Endothelial cell of umbilical vein (primary cell): Measurements from ENCODE around the gene CACHD1.

Experiments used
- EZH2 ChIP-seq: IDR thresholded peaks from 2 replicates; pipeline ENCODE4 v1.6.1; 2012; ENCODE audit warnings: borderline replicate concordance, low read depth, mild to moderate bottlenecking, moderate library complexity, low read length, inconsistent platforms; ENCODE audit not compliant: severe bottlenecking
- FOS ChIP-seq: IDR thresholded peaks from 2 replicates; pipeline ENCODE4 v1.6.1; 2011; ENCODE audit warnings: mild to moderate bottlenecking, low read length, moderate library complexity, borderline replicate concordance; ENCODE audit not compliant: insufficient read depth
- GATA2 ChIP-seq: IDR thresholded peaks from 2 replicates; pipeline ENCODE4 v1.7.0; 2011; ENCODE audit warnings: low read depth, mild to moderate bottlenecking, moderate library complexity, mixed read lengths, low read length; ENCODE audit not compliant: insufficient read length, insufficient read depth
- JUN ChIP-seq: IDR thresholded peaks from 2 replicates; pipeline ENCODE4 v1.6.1; 2011; ENCODE audit warnings: borderline replicate concordance, low read depth; ENCODE audit not compliant: insufficient read length, insufficient read depth
- MYC ChIP-seq: IDR thresholded peaks from one replicate; pipeline ENCODE4 v1.6.1; 2011; ENCODE audit warnings: mild to moderate bottlenecking, low read depth, low read length
- POLR2A ChIP-seq: IDR thresholded peaks from 2 replicates; pipeline ENCODE4 v1.6.1; 2012; ENCODE audit warnings: low read depth, mild to moderate bottlenecking, control low read depth, low read length
- POLR2AphosphoS5 ChIP-seq: IDR thresholded peaks from 2 replicates; pipeline ENCODE4 v1.6.1; 2012; ENCODE audit warnings: low read depth, mild to moderate bottlenecking, control low read depth, low read length, moderate library complexity; ENCODE audit not compliant: insufficient read depth
- TF ChIP-seq, protein P1 (sequence below), 2 donors: IDR thresholded peaks; 1 replicate in 1 of 2; 2 replicates in 1 of 2; pipeline ENCODE4 v1.5.1; 2011; ENCODE audit warnings: low read length in 2 of 2, mild to moderate bottlenecking in 2 of 2, moderate library complexity in 2 of 2, control low read depth in 1 of 2, inconsistent platforms in 1 of 2, low read depth in 1 of 2; ENCODE audit not compliant: insufficient read depth in 1 of 2; ENCODE audit errors: extremely low read depth in 1 of 2
- TF ChIP-seq, protein P2 (sequence below): IDR thresholded peaks from 2 replicates; pipeline ENCODE4 v1.6.1; 2011; ENCODE audit not compliant: insufficient read depth, insufficient read length

DNA sequence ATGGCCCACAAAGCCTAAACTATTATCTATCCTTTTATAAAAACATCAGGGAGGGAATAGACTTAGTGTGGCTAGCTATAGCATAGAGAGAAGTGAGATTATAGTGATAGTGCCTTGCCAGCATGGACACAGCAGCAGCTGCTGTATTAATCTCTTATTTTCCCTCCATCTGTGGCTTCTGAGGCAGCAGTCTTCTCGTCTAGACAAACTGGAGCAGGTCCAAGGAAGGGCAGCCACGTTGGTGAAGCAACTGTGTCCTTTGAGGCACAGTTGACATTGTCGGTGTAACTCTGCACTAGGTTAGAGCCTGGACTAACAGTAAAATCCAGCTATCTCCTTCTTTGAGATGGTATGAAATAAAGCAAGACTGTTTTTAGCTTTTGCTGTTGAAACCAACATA, 131.3 kb downstream of the CACHD1 start:
- no peak for TF ChIP-seq POLR2A
- TF ChIP-seq, protein P1, sequence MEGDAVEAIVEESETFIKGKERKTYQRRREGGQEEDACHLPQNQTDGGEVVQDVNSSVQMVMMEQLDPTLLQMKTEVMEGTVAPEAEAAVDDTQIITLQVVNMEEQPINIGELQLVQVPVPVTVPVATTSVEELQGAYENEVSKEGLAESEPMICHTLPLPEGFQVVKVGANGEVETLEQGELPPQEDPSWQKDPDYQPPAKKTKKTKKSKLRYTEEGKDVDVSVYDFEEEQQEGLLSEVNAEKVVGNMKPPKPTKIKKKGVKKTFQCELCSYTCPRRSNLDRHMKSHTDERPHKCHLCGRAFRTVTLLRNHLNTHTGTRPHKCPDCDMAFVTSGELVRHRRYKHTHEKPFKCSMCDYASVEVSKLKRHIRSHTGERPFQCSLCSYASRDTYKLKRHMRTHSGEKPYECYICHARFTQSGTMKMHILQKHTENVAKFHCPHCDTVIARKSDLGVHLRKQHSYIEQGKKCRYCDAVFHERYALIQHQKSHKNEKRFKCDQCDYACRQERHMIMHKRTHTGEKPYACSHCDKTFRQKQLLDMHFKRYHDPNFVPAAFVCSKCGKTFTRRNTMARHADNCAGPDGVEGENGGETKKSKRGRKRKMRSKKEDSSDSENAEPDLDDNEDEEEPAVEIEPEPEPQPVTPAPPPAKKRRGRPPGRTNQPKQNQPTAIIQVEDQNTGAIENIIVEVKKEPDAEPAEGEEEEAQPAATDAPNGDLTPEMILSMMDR (IDR thresholded peaks at IDR 0.05; ENCODE audit: extremely low read depth in 1 of 2, insufficient read depth in 1 of 2, low read depth in 1 of 2, low read length in 2 of 2) = no peak
- no peak for TF ChIP-seq FOS
- TF ChIP-seq POLR2AphosphoS5 = no peak
- no peak for TF ChIP-seq MYC
- no peak for TF ChIP-seq JUN
- TF ChIP-seq EZH2 = no peak
- TF ChIP-seq, protein P2, sequence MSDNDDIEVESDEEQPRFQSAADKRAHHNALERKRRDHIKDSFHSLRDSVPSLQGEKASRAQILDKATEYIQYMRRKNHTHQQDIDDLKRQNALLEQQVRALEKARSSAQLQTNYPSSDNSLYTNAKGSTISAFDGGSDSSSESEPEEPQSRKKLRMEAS = no peak
- TF ChIP-seq GATA2 = no peak
